ENCODE data around the gene C1orf122.
"Not testable (repeated sequence)": the region's sequence is repeated elsewhere in the genome, so short reads cannot be mapped to it uniquely, and the experiment has no call there.

The C1orf122 gene

GRCh38 chr1:37764888-37765441, 42.6 kb upstream of the C1orf122 start, which contains the start of gene EPHA10:
EPHA10 (minus strand) TSS chr1:37765120; CDS start chr1:37765066, 54 bp downstream.
- H3K9me2 ChIP-seq (replicated peaks; ENCODE audit: insufficient read depth, low read length), result no peaks in the 10 kb centered on the region
- no peaks in the 10 kb centered on the region for H4K20me1 ChIP-seq (ENCODE audit: low read depth, low read length)
- H3K36me3 ChIP-seq (ENCODE audit: low read length), result no peaks in the 10 kb centered on the region
- no peaks in the 10 kb centered on the region for H3K9me3 ChIP-seq (ENCODE audit: insufficient read depth, low read length)
- peak within 1 kb of the TSS; percentile 3; the same call in 1 of the 2 replicates for H3K9ac ChIP-seq (ENCODE audit: low read length)
- H2AFZ ChIP-seq (ENCODE audit: low read depth, low read length, severe bottlenecking), result peak within 1 kb of the TSS; percentile 63
- no peaks in the 10 kb centered on the region for H3K79me2 ChIP-seq (ENCODE audit: insufficient read depth, low read length)
- H3K27me3 ChIP-seq (ENCODE audit: low read length), result no peaks in the 10 kb centered on the region; the same call in 1 of the 2 replicates
- H3F3A ChIP-seq (ENCODE audit: insufficient read depth), result no peaks in the 10 kb centered on the region
- H3K27ac ChIP-seq (ENCODE audit: low read depth, low read length), result no peak within 1 kb of the TSS
- no peak within 1 kb of the TSS for H3K4me3 ChIP-seq (ENCODE audit: insufficient read depth, low read length, poor library complexity, severe bottlenecking)
- no peak for TF ChIP-seq EZH2phosphoT487 (conservative IDR thresholded peaks at IDR 0.05; ENCODE audit: low read length)
- TF ChIP-seq CTCF (IDR thresholded peaks at IDR 0.05; ENCODE audit: insufficient read depth, low read length, poor library complexity, severe bottlenecking), result no peak
- H3K4me2 ChIP-seq (ENCODE audit: low read depth, low read length, poor library complexity, severe bottlenecking), result peak within 1 kb of the TSS; percentile 50

- Histone ChIP-seq H3K79me2 (ENCODE audit: insufficient read depth, low read length) (no peaks in the 10 kb centered on the region), H3K9me3 (ENCODE audit: insufficient read depth, low read length) (no peaks in the 10 kb centered on the region), H3K36me3 (ENCODE audit: low read length) (no peaks in the 10 kb centered on the region), H3K9me2 (replicated peaks; ENCODE audit: insufficient read depth, low read length) (no peaks in the 10 kb centered on the region), H3K27me3 (ENCODE audit: low read length) (no peaks in the 10 kb centered on the region; the same call in 1 of the 2 replicates), H2AFZ (ENCODE audit: low read depth, low read length, severe bottlenecking) (peak overlapping the region; percentile 63), H4K20me1 (ENCODE audit: low read depth, low read length) (no peaks in the 10 kb centered on the region), H3F3A (ENCODE audit: insufficient read depth) (no peaks in the 10 kb centered on the region), H3K9ac (ENCODE audit: low read length) (peak overlapping the region; percentile 3; the same call in 1 of the 2 replicates), H3K4me3 (ENCODE audit: insufficient read depth, low read length, poor library complexity, severe bottlenecking) (no peak overlapping the region), H3K4me2 (ENCODE audit: low read depth, low read length, poor library complexity, severe bottlenecking) (peak overlapping the region; percentile 50), H3K27ac (ENCODE audit: low read depth, low read length) (no peak overlapping the region)
- TF ChIP-seq CTCF (IDR thresholded peaks at IDR 0.05; ENCODE audit: insufficient read depth, low read length, poor library complexity, severe bottlenecking) (peak; percentile 20), EZH2phosphoT487 (conservative IDR thresholded peaks at IDR 0.05; ENCODE audit: low read length) (no peak)
These were observed 41.5 kb upstream of the C1orf122 start for GRCh38 chr1:37765916-37766664.

GRCh38 chr1:37767488-37767887, 40.1 kb upstream of the C1orf122 start:
- no peak overlapping the region for H3K4me3 ChIP-seq (ENCODE audit: insufficient read depth, low read length, poor library complexity, severe bottlenecking)
- H3K9ac ChIP-seq (ENCODE audit: low read length), result no peak overlapping the region
- H3K27me3 ChIP-seq (ENCODE audit: low read length), result no peaks in the 10 kb centered on the region; the same call in 1 of the 2 replicates
- no peaks in the 10 kb centered on the region for H4K20me1 ChIP-seq (ENCODE audit: low read depth, low read length)
- H3K36me3 ChIP-seq (ENCODE audit: low read length), result no peaks in the 10 kb centered on the region
- no peak overlapping the region for H3K27ac ChIP-seq (ENCODE audit: low read depth, low read length)
- no peaks in the 10 kb centered on the region for H3F3A ChIP-seq (ENCODE audit: insufficient read depth)
- H3K79me2 ChIP-seq (ENCODE audit: insufficient read depth, low read length), result no peaks in the 10 kb centered on the region
- H3K9me2 ChIP-seq (replicated peaks; ENCODE audit: insufficient read depth, low read length), result no peaks in the 10 kb centered on the region
- no peak overlapping the region for H2AFZ ChIP-seq (ENCODE audit: low read depth, low read length, severe bottlenecking)
- no peak overlapping the region for H3K4me2 ChIP-seq (ENCODE audit: low read depth, low read length, poor library complexity, severe bottlenecking)
- H3K9me3 ChIP-seq (ENCODE audit: insufficient read depth, low read length), result no peaks in the 10 kb centered on the region
- TF ChIP-seq EZH2phosphoT487 (conservative IDR thresholded peaks at IDR 0.05; ENCODE audit: low read length) (no peak), CTCF (IDR thresholded peaks at IDR 0.05; ENCODE audit: insufficient read depth, low read length, poor library complexity, severe bottlenecking) (no peak)

GRCh38 chr1:37771440-37771839, 36.1 kb upstream of the C1orf122 start:
- not testable (repeated sequence) for H3K4me3 ChIP-seq (ENCODE audit: insufficient read depth, low read length, poor library complexity, severe bottlenecking); H3K9me3 ChIP-seq (ENCODE audit: insufficient read depth, low read length); H4K20me1 ChIP-seq (ENCODE audit: low read depth, low read length); H3K27ac ChIP-seq (ENCODE audit: low read depth, low read length); H3K4me2 ChIP-seq (ENCODE audit: low read depth, low read length, poor library complexity, severe bottlenecking); H3K79me2 ChIP-seq (ENCODE audit: insufficient read depth, low read length); H3K27me3 ChIP-seq (ENCODE audit: low read length); H3K36me3 ChIP-seq (ENCODE audit: low read length); H3F3A ChIP-seq (ENCODE audit: insufficient read depth); H3K9me2 ChIP-seq (replicated peaks; ENCODE audit: insufficient read depth, low read length); H3K9ac ChIP-seq (ENCODE audit: low read length); H2AFZ ChIP-seq (ENCODE audit: low read depth, low read length, severe bottlenecking)

Measured in SU-DHL-6 (cell line).